ENCODE results near the gene SIPA1.
"Not testable (repeated sequence)": the region's sequence is repeated elsewhere in the genome, so short reads cannot be mapped to it uniquely, and the experiment has no call there.

Gene SIPA1

GRCh38 chr11:65629579-65629978 lies 8.3 kb upstream of the SIPA1 start:
- DNase-seq (ENCODE audit: insufficient read length, low spot score): no peak
- no peak for FAIRE-seq
- no peak for TF ChIP-seq PAX5 (IDR thresholded peaks at IDR 0.05; ENCODE audit: insufficient read depth, low read length, severe bottlenecking)
- no peak for TF ChIP-seq POLR2A (IDR thresholded peaks at IDR 0.05; ENCODE audit: low read depth, low read length)
- TF ChIP-seq TAF1 (IDR thresholded peaks at IDR 0.05; ENCODE audit: low read depth, low read length): no peak
- TF ChIP-seq POLR2AphosphoS5 (IDR thresholded peaks at IDR 0.05; ENCODE audit: low read depth, low read length): no peak
- no peak for TF ChIP-seq POU2F2 (IDR thresholded peaks at IDR 0.05; ENCODE audit: low read depth, low read length)
- no peak for TF ChIP-seq SPI1 (IDR thresholded peaks at IDR 0.05; ENCODE audit: low read depth, low read length)

- FAIRE-seq (no peak), DNase-seq (ENCODE audit: insufficient read length, low spot score) (no peak)
- TF ChIP-seq SPI1 (IDR thresholded peaks at IDR 0.05; ENCODE audit: low read depth, low read length): no peak
- no peak for TF ChIP-seq POLR2A (IDR thresholded peaks at IDR 0.05; ENCODE audit: low read depth, low read length)
- TF ChIP-seq PAX5 (IDR thresholded peaks at IDR 0.05; ENCODE audit: insufficient read depth, low read length, severe bottlenecking): no peak
Observed at GRCh38 chr11:65630215-65630614, 7.7 kb upstream of the SIPA1 start.

- FAIRE-seq (no peak), DNase-seq (ENCODE audit: insufficient read length, low spot score) (no peak)
- TF ChIP-seq POLR2A (IDR thresholded peaks at IDR 0.05; ENCODE audit: low read depth, low read length) (no peak), SPI1 (IDR thresholded peaks at IDR 0.05; ENCODE audit: low read depth, low read length) (no peak), POLR2AphosphoS5 (IDR thresholded peaks at IDR 0.05; ENCODE audit: low read depth, low read length) (no peak), TAF1 (IDR thresholded peaks at IDR 0.05; ENCODE audit: low read depth, low read length) (no peak), POU2F2 (IDR thresholded peaks at IDR 0.05; ENCODE audit: low read depth, low read length) (no peak), PAX5 (IDR thresholded peaks at IDR 0.05; ENCODE audit: insufficient read depth, low read length, severe bottlenecking) (no peak)
Observed at GRCh38 chr11:65633390-65634108, 4.4 kb upstream of the SIPA1 start.

- FAIRE-seq (no peak), DNase-seq (ENCODE audit: insufficient read length, low spot score) (no peak)
- TF ChIP-seq POU2F2 (IDR thresholded peaks at IDR 0.05; ENCODE audit: low read depth, low read length) (no peak), PAX5 (IDR thresholded peaks at IDR 0.05; ENCODE audit: insufficient read depth, low read length, severe bottlenecking) (no peak), POLR2AphosphoS5 (IDR thresholded peaks at IDR 0.05; ENCODE audit: low read depth, low read length) (no peak), POLR2A (IDR thresholded peaks at IDR 0.05; ENCODE audit: low read depth, low read length) (no peak), TAF1 (IDR thresholded peaks at IDR 0.05; ENCODE audit: low read depth, low read length) (no peak), SPI1 (IDR thresholded peaks at IDR 0.05; ENCODE audit: low read depth, low read length) (no peak)
Observed at GRCh38 chr11:65634109-65634436, 3.8 kb upstream of the SIPA1 start.

GRCh38 chr11:65634440-65634839 lies 3.5 kb upstream of the SIPA1 start:
- TF ChIP-seq POLR2AphosphoS5 (IDR thresholded peaks at IDR 0.05; ENCODE audit: low read depth, low read length) (0 out of 2 replicates have a peak, but pooled peaks have one; percentile 3), POLR2A (IDR thresholded peaks at IDR 0.05; ENCODE audit: low read depth, low read length) (no peak), POU2F2 (IDR thresholded peaks at IDR 0.05; ENCODE audit: low read depth, low read length) (no peak), SPI1 (IDR thresholded peaks at IDR 0.05; ENCODE audit: low read depth, low read length) (no peak), PAX5 (IDR thresholded peaks at IDR 0.05; ENCODE audit: insufficient read depth, low read length, severe bottlenecking) (no peak), TAF1 (IDR thresholded peaks at IDR 0.05; ENCODE audit: low read depth, low read length) (no peak)
- DNase-seq (ENCODE audit: insufficient read length, low spot score): no peak
- no peak for FAIRE-seq

GRCh38 chr11:65634905-65635731 lies 2.8 kb upstream of the SIPA1 start:
- DNase-seq (ENCODE audit: insufficient read length, low spot score) (no peak), FAIRE-seq (no peak)
- no peak for TF ChIP-seq PAX5 (IDR thresholded peaks at IDR 0.05; ENCODE audit: insufficient read depth, low read length, severe bottlenecking)
- TF ChIP-seq TAF1 (IDR thresholded peaks at IDR 0.05; ENCODE audit: low read depth, low read length): no peak
- no peak; the same call in 1 of the 2 replicates for TF ChIP-seq POLR2A (IDR thresholded peaks at IDR 0.05; ENCODE audit: low read depth, low read length)
- no peak for TF ChIP-seq POLR2AphosphoS5 (IDR thresholded peaks at IDR 0.05; ENCODE audit: low read depth, low read length)
- no peak for TF ChIP-seq POU2F2 (IDR thresholded peaks at IDR 0.05; ENCODE audit: low read depth, low read length)

GRCh38 chr11:65636108-65637031 lies 1.5 kb upstream of the SIPA1 start:
- TF ChIP-seq POLR2A (IDR thresholded peaks at IDR 0.05; ENCODE audit: low read depth, low read length) (no peak), PAX5 (IDR thresholded peaks at IDR 0.05; ENCODE audit: insufficient read depth, low read length, severe bottlenecking) (no peak), POU2F2 (IDR thresholded peaks at IDR 0.05; ENCODE audit: low read depth, low read length) (no peak), POLR2AphosphoS5 (IDR thresholded peaks at IDR 0.05; ENCODE audit: low read depth, low read length) (no peak)
- DNase-seq (ENCODE audit: insufficient read length, low spot score) (no peak), FAIRE-seq (no peak)

GRCh38 chr11:65637032-65637557 lies 806 bp upstream of the SIPA1 start:
- no peak for DNase-seq (ENCODE audit: insufficient read length, low spot score)
- TF ChIP-seq TAF1 (IDR thresholded peaks at IDR 0.05; ENCODE audit: low read depth, low read length) (no peak), PAX5 (IDR thresholded peaks at IDR 0.05; ENCODE audit: insufficient read depth, low read length, severe bottlenecking) (no peak), POLR2AphosphoS5 (IDR thresholded peaks at IDR 0.05; ENCODE audit: low read depth, low read length) (no peak), POU2F2 (IDR thresholded peaks at IDR 0.05; ENCODE audit: low read depth, low read length) (no peak), POLR2A (IDR thresholded peaks at IDR 0.05; ENCODE audit: low read depth, low read length) (no peak), SPI1 (IDR thresholded peaks at IDR 0.05; ENCODE audit: low read depth, low read length) (no peak)
- FAIRE-seq: no peak

GRCh38 chr11:65639228-65639597 lies 1.3 kb downstream of the SIPA1 start:
- DNase-seq (ENCODE audit: insufficient read length, low spot score); FAIRE-seq: not testable (repeated sequence)
